Measurements from ENCODE around the gene RPL22L1.
"Not testable (repeated sequence)": the region's sequence is repeated elsewhere in the genome, so short reads cannot be mapped to it uniquely, and the experiment has no call there.

Gene RPL22L1

GRCh38 chr3:170877311-170877710, 7.3 kb upstream of the RPL22L1 start:
- DNase-seq, result not testable (repeated sequence)

- DNase-seq, result no peak
Observed at GRCh38 chr3:170876537-170876936, 6.5 kb upstream of the RPL22L1 start.

- no peak for DNase-seq
Observed at GRCh38 chr3:170869239-170869590, 780 bp downstream of the RPL22L1 start.

GRCh38 chr3:170868577-170869238, 1.3 kb downstream of the RPL22L1 start:
- no peak for DNase-seq

GRCh38 chr3:170867143-170867937, 2.7 kb downstream of the RPL22L1 start:
- no peak for DNase-seq

DNA sequence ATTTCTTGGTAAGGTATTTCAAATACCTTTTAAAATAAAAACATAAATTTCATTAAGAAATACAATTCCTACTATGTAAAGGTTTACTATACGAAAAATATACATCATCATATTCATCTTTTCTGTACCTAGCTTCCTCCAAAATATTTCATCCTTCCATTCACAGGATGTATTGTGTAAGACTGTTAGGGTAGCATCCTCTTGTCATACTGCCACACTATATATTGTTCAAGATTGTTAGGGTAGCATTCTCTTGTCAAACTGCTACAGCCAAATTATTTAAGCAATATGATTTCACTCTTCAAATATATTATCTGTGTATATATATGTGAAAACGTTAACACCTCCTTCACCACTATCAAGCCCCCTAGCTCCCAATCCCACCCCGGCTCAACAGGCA, 3.5 kb downstream of the RPL22L1 start:
- DNase-seq, result no peak

DNA sequence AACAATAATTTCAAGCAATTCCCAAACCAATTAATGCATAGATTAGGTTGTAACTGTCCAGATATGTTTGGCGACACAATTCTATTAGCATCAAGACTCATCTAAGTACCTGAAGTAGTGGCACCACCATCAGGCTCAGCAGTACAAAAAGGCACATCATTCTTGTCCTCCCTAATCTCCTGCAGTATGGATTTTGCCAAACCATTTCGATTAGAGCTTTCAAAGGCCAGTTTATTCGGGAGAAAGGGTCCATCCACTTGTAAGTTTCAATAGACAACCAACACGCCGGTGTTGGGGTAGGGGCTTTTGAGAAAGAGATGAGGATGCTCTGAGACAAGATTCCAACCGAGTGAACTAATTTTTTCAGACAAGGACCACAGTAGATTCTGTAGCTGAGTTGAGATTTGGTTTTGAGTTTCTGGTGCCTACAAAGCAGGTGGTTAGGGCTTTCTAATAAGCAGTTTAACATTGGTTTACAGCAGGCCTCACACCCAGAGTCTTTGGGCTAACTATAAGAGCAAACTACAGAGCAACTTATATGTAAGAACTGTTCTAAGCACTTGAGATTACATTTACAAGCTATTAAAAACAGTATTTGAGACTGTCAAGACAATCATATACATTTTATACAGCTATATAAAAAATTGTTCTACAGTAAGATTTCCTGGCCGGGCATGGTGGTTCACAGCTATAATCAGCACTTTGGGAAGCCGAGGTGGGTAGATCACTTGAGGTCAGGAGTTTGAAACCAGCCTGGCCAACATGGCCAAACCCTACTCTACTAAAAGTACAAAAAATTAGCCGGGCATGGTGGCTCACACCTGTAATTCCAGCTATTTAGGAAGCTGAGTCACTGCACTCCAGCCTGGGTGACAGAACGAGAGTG, 4.5 kb downstream of the RPL22L1 start:
- no peak for DNase-seq

DNA sequence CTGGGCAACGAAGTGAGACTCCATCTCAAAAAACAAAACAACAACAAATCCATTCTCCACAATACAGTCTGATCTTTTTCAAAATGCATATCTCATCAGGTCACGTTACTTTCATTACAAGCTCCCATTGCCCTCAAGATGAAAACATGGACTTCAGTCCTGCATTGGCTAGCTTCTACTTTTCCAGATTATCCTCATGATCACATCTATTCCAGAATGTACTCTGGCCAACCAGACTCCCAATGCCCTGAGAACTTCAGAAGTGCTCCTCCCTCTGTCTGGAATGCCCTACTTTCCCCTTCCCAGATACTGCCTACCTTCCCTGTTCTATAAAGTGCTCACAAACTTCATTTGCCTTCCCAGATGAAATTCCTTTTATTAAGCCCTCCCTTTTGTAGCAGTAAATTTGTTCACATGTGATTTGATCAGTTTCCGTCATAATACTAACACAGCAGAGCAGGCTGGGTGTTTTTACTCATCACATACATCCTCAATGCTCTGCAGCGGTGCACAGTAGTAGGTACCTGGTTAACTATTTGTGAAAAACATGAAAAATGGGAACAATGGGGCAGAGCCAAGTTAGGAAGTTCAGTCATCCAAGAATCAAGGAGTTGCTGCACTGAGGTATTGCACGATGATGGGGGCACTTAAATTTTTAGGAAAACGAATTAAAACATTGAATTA, 5.3 kb downstream of the RPL22L1 start:
- no peak for DNase-seq

- DNase-seq, result no peak
Observed at GRCh38 chr3:170863816-170864215, 6.2 kb downstream of the RPL22L1 start.

GRCh38 chr3:170862618-170863374, 7.2 kb downstream of the RPL22L1 start:
- DNase-seq, result no peak

DNA sequence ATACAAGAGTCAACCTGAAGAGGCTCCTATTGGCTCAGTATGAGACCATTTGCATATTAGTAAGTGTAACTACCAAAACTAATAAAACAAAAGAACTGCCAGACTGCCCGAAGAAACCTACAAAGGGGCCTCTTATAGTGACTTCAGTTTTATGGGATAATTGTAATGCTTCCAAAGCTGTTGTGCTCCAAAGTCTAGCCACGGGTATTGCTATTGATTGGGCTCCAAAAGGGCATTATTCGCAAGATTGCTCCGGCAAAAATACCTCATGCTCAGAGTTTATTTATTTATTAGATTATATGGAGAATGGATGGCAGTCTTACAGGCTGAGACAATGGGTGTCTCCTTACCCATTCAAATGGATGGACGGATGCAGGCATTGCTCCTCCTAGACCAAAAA, 11.4 kb downstream of the RPL22L1 start:
- DNase-seq, result no peak

DNA sequence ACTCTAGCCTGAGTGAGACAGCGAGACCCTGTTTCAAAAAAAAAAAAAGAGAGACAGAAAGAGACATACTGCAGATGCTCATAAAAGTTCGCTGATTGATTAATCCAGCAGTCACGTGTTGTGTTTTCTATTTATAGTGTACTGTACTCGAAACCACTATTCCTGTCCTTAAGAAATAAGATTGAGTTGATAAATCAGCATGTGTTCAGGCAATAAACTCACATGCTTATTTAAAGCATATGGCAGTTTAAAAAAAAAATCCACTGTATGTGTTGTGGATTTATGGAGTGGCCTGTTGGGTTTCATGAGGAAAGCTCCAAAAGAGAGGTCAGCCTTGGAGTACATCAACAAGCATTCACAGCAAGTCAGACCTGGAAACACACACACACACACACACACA, 17.7 kb downstream of the RPL22L1 start:
- DNase-seq, result no peak

GRCh38 chr3:170848292-170848917, 21.6 kb downstream of the RPL22L1 start:
- no peak for DNase-seq

DNA sequence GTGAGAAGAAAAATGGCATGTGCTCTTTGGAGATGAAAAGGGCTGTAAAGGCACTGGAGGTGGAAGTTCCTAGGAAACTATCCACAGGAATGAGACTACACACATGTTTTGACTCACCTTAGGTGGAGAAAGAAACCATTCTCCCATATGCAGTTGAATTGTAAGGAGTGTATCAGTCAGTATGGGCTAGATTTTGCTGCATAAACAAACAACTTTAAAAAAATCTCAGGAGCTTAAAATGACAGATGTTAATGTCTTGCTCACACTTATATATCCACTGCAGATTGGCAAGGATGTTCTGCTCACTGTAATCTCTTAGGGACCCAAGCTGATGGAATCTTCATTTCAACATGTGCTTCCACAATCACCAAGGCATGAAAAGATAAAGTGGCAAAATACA, 25.6 kb downstream of the RPL22L1 start:
- DNase-seq, result no peak

GRCh38 chr3:170840291-170840859, 29.6 kb downstream of the RPL22L1 start:
- no peak for DNase-seq

GRCh38 chr3:170839518-170840100, 30.4 kb downstream of the RPL22L1 start:
- no peak for DNase-seq

DNA sequence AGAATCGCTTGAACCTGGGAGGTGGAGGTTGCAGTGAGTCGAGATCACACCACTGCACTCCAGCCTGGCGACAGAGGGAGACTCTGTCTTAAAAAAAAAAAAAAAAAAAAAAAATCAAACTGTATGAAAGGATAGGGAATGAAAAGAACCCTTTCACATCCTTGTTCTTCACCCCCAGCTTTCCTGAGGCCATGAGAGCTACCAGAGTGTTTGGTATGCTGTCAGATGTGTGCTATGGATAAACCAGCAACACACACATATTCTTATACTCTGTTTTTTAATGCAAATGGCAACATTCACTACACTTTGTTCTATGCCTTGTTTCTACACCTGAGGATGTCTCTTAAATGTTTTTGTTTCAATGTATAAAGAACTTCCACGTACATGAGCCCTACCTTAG, 33.5 kb downstream of the RPL22L1 start:
- no peak for DNase-seq

DNA sequence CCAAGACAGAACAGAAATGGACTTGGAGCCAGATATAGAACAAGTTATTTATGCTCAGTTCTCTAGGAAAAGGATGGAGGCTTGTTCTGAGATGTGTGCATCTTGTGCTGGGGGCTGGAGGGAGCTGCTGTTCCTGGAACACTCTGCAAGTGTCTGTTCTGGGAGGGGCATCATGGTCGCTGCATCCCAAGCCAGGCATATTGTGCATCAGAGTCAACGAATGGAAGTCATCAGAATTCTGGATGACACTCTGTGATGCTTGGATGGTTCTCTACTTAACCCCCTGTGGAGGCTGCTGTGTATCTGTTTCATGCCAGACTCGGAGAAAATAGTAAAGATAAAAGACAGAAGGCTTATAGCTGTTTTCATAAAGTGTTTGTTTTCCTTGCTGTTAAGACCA, 34.7 kb downstream of the RPL22L1 start:
- DNase-seq, result no peak

GRCh38 chr3:170830580-170830979, 39.4 kb downstream of the RPL22L1 start:
- DNase-seq, result no peak

DNA sequence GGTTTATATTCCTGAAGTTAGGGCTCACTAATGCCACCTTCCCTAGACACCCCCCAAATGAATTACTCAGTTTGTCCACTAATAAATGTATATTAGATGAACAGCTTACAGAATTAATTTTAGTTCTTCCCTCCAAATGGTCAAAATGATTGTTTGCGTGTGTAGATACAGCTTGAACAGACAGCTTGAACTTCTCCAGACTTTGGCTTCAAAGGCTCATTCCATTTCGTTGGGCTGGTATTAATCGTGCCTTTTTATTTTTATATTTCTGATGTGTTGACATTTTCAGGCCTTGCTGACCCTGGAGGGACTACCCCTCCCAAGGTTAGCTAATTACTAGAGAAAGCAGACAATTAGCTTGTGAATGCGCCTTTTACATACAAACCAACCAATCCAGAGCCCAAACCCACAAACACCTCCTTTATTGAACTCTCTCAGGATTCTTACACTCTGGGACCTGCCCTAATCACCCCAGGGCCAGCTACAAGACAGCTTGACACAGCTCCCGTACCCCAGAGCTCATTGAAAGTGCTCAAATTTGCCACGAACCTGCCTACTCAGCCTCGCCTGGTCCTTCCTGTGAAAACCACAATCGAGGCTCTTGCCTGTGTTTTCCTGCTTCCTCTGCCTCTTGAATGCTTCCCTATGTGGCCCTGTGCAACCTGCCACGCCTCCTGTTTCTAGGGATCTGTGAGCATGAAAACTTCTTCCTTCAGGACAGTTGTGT, 40.3 kb downstream of the RPL22L1 start:
- no peak for DNase-seq
